Testis (tissue), 3 donors: Measurements from ENCODE around the gene PTPN11. TPM values are rescaled to one million over a fixed set of nuclear protein-coding genes. Genes with fewer than 3 reads are reported as not detected.
"Not testable (repeated sequence)": the region's sequence is repeated elsewhere in the genome, so short reads cannot be mapped to it uniquely, and the experiment has no call there.

Experiments
- DNase-seq: peaks from one replicate; pipeline ENCODE4 v3.0.0-alpha.2; 2019
- H3K27ac ChIP-seq, 2 donors: fragments of 200-600 bp; sonication (generic); one replicate each; pipeline ENCODE4 v1.5.1; 2019
- H3K27me3 ChIP-seq: fragments of 200-600 bp; sonication (generic); one replicate; pipeline ENCODE4 v1.5.1; 2019
- H3K36me3 ChIP-seq: fragments of 200-600 bp; sonication (generic); one replicate; pipeline ENCODE4 v1.5.1; 2017; ENCODE audit warnings: low read depth; ENCODE audit errors: missing control alignments
- H3K4me1 ChIP-seq: fragments of 200-600 bp; sonication (generic); one replicate; pipeline ENCODE4 v1.5.1; 2019
- H3K4me3 ChIP-seq, 2 donors: fragments of 200-600 bp; sonication (generic); one replicate each; pipeline ENCODE4 v1.5.1; 2017 to 2019
- H3K9me3 ChIP-seq: fragments of 200-600 bp; sonication (generic); one replicate; pipeline ENCODE4 v1.5.1; 2017
- POLR2A ChIP-seq: fragments of 450-650 bp; IDR thresholded peaks from one replicate; pipeline ENCODE4 v1.6.1; 2017; ENCODE audit warnings: antibody characterized with exemption, mild to moderate bottlenecking, moderate library complexity
- WGBS, 2 donors: methylation state at CpG; one replicate each; pipeline ENCODE4 v1.1.5; 2018; 5-methylcytosine and 5-hydroxymethylcytosine counted together
- intact Hi-C: fragments of 100-400 bp; cut with DNase I; formaldehyde crosslinking; loops from one replicate; pipeline ENCODE4 v1.15.1; 2023; ENCODE audit warnings: low total_unique reads
- polyA plus RNA-seq: library from polyadenylated mRNA; stranded (reverse); fragments of 350-450 nt; fragmentation: Illumina TruSeq; extraction: RNeasy Lipid Tissue Mini Kit (QIAGEN cat#74804); gene quantifications from one replicate; pipeline ENCODE4 v1.2.3, GENCODE V29; 2014; ENCODE audit warnings: low read depth, low replicate concordance; ENCODE audit not compliant: insufficient read depth
- total RNA-seq, 2 donors: library from RNA; depleted of rRNA; stranded (reverse); fragments of >200 nt; gene quantifications; one replicate each; pipeline ENCODE4 v1.2.3, GENCODE V29; 2016
- TF ChIP-seq, protein P1 (sequence below), 3 experiments: fragments of 450-650 bp in 2 of 3; fragments of 200-600 bp in 1 of 3; sonication (generic) in 1 of 3; IDR thresholded peaks; one replicate each; pipeline ENCODE4 v1.5.1; 2016 to 2019; ENCODE audit warnings: antibody characterized with exemption in 3 of 3, mild to moderate bottlenecking in 2 of 3, moderate library complexity in 1 of 3

PTPN11 gene
- total and polyA plus RNA-seq, 3 donors from 2014 or later: 32.0 to 53.0 (median 49.4) TPM

GRCh38 chr12:112409064-112409905 is 9.5 kb upstream of the PTPN11 start, which contains the start of gene RPL6:
Gene RPL6 (minus strand): TSS chr12:112409605. CDS start chr12:112408656, 949 bp downstream.
- intact Hi-C loops: no loop called here
- 7 to 10% methylated on average over 32 to 46 of the region's 46 CpGs for WGBS, 2 donors
- H3K9me3 ChIP-seq: no peaks in the 10 kb centered on the region
- peak; percentile 55 for TF ChIP-seq POLR2A
- TF ChIP-seq, protein P1, sequence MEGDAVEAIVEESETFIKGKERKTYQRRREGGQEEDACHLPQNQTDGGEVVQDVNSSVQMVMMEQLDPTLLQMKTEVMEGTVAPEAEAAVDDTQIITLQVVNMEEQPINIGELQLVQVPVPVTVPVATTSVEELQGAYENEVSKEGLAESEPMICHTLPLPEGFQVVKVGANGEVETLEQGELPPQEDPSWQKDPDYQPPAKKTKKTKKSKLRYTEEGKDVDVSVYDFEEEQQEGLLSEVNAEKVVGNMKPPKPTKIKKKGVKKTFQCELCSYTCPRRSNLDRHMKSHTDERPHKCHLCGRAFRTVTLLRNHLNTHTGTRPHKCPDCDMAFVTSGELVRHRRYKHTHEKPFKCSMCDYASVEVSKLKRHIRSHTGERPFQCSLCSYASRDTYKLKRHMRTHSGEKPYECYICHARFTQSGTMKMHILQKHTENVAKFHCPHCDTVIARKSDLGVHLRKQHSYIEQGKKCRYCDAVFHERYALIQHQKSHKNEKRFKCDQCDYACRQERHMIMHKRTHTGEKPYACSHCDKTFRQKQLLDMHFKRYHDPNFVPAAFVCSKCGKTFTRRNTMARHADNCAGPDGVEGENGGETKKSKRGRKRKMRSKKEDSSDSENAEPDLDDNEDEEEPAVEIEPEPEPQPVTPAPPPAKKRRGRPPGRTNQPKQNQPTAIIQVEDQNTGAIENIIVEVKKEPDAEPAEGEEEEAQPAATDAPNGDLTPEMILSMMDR (IDR thresholded peaks at IDR 0.05): peak in 1 of 3 experiments; percentile 6
- H3K36me3 ChIP-seq: no peaks in the 10 kb centered on the region
- peak within 1 kb of the TSS; percentile 74 to 91 for H3K4me3 ChIP-seq
- DNase-seq: peak; percentile 94
- peaks cover 19% of the 10 kb centered on the region for H3K4me1 ChIP-seq
- no peaks in the 10 kb centered on the region for H3K27me3 ChIP-seq
- peak within 1 kb of the TSS; percentile 88 for H3K27ac ChIP-seq

GRCh38 chr12:112409906-112410244 is 8.9 kb upstream of the PTPN11 start:
- no peak for DNase-seq
- no peaks in the 10 kb centered on the region for H3K27me3 ChIP-seq
- H3K4me3 ChIP-seq: peak overlapping the region; percentile 74 to 91
- WGBS, 2 donors: 61 to 68% methylated on average over 14 of the region's 14 CpGs
- no peaks in the 10 kb centered on the region for H3K9me3 ChIP-seq
- intact Hi-C loops: no loop called here
- no peak overlapping the region for H3K27ac ChIP-seq
- H3K36me3 ChIP-seq: no peaks in the 10 kb centered on the region
- H3K4me1 ChIP-seq: peaks cover 19% of the 10 kb centered on the region
- TF ChIP-seq, protein P1 (IDR thresholded peaks at IDR 0.05): no peak
- TF ChIP-seq POLR2A: no peak

- Histone ChIP-seq H3K9me3 (no peaks in the 10 kb centered on the region), H3K27me3 (no peaks in the 10 kb centered on the region), H3K4me3 (no peak overlapping the region), H3K4me1 (peaks cover 3% of the 10 kb centered on the region), H3K36me3 (no peaks in the 10 kb centered on the region), H3K27ac (no peak overlapping the region)
- no peak for DNase-seq
- 35 to 43% methylated on average over 2 of the region's 2 CpGs for WGBS, 2 donors
- intact Hi-C loops: no loop called here
- TF ChIP-seq, protein P1 (IDR thresholded peaks at IDR 0.05): no peak
- no peak for TF ChIP-seq POLR2A
Observed at GRCh38 chr12:112413855-112414625, 4.7 kb upstream of the PTPN11 start.

DNA sequence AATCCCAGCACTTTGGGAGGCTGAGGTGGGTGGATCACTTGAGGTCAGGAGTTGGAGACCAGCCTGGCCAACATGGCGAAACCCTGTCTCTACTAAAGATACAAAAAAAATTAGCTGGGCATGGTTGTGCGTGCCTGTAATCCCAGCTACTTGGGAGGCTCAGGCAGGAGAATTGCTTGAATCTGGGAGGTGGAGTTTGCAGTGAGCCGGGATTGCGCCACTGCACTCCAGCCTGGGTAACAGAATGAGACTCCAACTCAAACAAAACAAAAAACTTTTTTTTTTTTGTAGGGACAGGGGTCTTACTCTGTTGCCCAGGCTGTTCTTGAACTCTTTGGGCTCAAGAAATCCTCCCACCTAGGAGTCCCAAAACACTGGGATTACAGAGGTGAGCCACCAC is 3.3 kb upstream of the PTPN11 start:
- H3K36me3 ChIP-seq, DNase-seq, H3K27me3 ChIP-seq, H3K27ac ChIP-seq, H3K4me3 ChIP-seq, intact Hi-C loops, H3K9me3 ChIP-seq: not testable (repeated sequence)
- WGBS, 2 donors: 89 to 95% methylated on average over 4 of the region's 4 CpGs
- H3K4me1 ChIP-seq: peaks cover 11% of the 10 kb centered on the region

DNA sequence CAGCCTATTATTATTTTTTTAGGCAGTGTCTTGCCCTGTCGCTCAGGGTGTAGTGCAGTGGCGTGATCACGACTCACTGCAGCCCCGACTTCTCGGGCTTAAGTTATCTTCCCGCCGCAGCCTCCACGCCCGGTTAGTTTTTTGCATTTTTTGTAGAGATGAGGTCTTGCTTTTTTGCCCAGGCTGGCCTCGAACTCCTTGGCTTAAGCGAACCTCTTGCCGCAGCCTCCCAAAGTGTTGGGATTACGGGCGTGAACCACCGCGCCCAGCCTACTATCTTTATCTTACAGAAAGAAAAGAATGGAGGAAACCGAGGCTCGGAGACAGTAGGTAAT is 507 bp upstream of the PTPN11 start:
- TF ChIP-seq, protein P1 (IDR thresholded peaks at IDR 0.05): no peak
- TF ChIP-seq POLR2A: no peak
- intact Hi-C loops: no loop called here
- H3K9me3 ChIP-seq: no peaks in the 10 kb centered on the region
- peak overlapping the region; percentile 98 to 99 for H3K4me3 ChIP-seq
- no peaks in the 10 kb centered on the region for H3K36me3 ChIP-seq
- 2% methylated on average over 18 of the region's 18 CpGs for WGBS, 2 donors
- no peaks in the 10 kb centered on the region for H3K27me3 ChIP-seq
- DNase-seq: peak; percentile 20
- H3K4me1 ChIP-seq: peaks cover 36% of the 10 kb centered on the region
- peak overlapping the region; percentile 92 to 96 for H3K27ac ChIP-seq
